ENCODE measurements around the gene CRISP1.
"Not testable (repeated sequence)": the region's sequence is repeated elsewhere in the genome, so short reads cannot be mapped to it uniquely, and the experiment has no call there.

Gene CRISP1, protein sequence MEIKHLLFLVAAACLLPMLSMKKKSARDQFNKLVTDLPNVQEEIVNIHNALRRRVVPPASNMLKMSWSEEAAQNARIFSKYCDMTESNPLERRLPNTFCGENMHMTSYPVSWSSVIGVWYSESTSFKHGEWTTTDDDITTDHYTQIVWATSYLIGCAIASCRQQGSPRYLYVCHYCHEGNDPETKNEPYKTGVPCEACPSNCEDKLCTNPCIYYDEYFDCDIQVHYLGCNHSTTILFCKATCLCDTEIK

DNA sequence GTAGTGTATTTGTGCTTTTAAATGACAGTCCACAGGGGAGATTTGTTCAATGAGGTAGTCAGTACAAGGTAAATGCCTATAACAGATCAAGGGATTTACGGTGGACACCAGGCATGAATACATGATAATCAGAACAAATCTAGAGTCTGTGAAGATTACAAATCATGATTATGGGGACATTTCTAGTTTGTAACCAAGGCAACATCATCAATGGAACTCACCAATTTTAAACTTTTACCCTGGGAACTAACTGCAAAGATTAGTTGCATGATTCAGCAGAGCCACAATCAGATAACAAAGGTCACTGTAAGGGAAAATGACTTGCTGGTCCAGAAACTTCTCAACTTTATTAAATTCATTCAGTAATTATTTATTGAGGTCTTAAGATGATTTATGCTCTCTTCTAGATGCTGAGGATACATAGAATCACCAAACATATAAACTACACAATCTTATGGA lies at the start of gene CRISP1:
TSS of gene CRISP1 (minus strand) at position 51 of the 459 bp plus-strand sequence. CDS start 9,135 bp downstream, outside the sequence.
- TF ChIP-seq ZNF274 (IDR thresholded peaks at IDR 0.05; ENCODE audit: low read depth, low read length) = no peak
- H3K4me3 ChIP-seq (ENCODE audit: low read length) = no peak within 1 kb of the TSS

DNA sequence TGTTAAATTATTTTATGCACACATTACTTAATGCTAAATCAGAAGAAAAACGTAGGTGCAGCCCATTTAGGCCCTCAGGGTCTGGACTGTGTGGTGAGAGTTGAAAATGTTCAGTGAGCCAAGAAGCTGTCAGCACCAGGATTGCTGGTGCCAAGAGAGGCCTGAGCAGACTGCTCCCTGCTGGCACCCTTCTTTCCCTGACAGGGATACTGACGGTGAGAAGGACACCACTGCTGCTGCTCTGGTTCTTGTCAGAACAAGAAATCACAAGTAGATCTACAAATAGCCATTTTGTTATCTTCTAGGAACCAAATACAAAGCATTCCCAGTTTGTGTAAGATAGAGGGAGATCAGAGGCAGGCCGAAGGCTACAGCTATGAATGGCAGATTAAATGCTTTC lies 48.7 kb upstream of the CRISP1 start:
- no peak overlapping the region for H3K4me3 ChIP-seq (ENCODE audit: low read length)
- no peak for TF ChIP-seq ZNF274 (IDR thresholded peaks at IDR 0.05; ENCODE audit: low read depth, low read length)

DNA sequence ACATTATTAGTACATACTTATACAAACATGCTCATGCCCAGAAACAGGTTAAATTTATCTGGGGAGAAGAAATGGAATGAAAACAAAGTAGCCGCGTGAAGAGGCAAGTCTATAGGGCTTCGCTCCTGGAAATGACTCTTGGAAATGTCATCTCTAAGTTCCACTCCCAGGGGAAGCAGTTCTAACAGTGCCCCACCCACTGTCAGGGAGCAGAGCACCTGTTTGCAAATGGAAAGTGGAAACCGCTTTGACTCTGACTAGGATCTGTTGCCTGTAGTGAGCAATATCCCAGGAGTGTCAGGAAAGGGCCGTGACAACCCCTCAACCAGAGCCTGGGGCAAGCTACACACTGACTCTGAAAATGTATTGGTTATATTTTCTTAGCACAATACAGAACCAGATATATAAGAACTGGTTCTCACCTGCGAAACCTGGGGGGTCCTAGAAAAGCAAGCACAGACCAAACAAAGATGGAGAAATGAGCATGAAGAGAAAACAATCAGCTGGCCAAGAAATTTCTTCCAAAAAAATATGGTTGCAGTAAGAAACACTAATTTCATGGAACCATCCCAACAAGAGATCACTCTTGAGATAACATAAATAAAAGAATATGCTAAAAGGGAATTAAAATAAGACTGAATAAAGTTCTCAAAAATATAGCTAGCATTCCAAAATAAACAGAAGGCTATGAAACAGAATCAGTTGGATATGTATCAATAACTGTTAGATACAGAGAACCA lies 47.5 kb upstream of the CRISP1 start:
- no peak overlapping the region for H3K4me3 ChIP-seq (ENCODE audit: low read length)
- TF ChIP-seq ZNF274 (IDR thresholded peaks at IDR 0.05; ENCODE audit: low read depth, low read length) = no peak

DNA sequence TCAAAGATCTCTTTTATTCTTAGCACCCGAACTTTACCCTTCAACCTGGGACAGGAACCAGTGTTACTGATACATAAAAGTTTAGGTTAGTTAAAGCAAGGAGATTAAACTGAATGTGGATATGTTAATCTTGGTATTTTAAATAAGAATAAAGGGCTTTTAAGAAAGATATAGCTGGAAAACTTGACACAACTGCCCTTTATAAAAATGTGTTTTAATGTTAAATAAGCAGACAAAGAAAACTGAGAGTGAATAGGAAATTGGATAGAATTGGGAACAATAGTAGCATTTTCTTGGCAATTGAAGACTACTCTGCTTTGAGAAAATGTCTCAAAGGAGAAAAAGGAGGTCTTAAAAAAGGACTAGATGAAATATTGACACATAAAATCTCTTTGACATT lies 45.9 kb upstream of the CRISP1 start:
- H3K4me3 ChIP-seq (ENCODE audit: low read length) = no peak overlapping the region
- TF ChIP-seq ZNF274 (IDR thresholded peaks at IDR 0.05; ENCODE audit: low read depth, low read length) = no peak

DNA sequence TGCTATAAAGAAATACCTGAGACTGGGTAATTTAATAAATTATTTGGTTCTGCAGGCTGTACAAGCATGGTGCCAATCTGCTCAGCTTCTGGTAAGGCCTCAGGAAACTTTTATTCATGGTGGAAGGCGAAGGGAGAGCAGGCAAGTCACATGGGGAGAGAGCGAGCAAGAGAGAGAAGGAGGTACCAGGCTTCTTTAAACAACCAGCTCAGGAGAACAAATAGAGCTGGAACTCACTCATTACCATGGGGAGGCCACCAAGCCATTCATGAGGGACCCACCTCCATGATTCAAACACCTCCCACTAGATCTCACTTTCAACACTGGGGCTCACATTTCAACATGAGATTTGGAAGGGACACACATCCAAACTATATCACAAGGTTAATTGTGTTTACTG lies 44.9 kb upstream of the CRISP1 start:
- no peak overlapping the region for H3K4me3 ChIP-seq (ENCODE audit: low read length)
- no peak for TF ChIP-seq ZNF274 (IDR thresholded peaks at IDR 0.05; ENCODE audit: low read depth, low read length)

DNA sequence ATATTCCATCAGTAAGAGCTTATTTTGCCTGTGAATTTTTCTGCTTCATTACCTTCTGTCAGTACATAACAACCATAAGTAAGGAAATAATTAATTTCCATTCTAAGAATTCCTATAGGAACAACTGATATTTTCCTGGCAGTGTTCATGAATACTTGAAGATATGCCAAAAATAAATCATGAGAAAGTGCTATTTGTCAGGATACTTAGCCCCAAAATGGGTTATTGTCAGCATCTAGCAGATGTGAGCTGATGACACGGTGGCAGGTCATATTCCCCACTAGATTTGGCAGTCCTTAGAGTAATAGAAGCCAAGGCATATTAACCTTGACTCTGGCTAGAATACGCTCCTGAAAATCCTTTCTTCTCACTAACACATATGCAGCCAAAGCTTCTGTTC lies 43.2 kb upstream of the CRISP1 start:
- TF ChIP-seq ZNF274 (IDR thresholded peaks at IDR 0.05; ENCODE audit: low read depth, low read length) = no peak
- H3K4me3 ChIP-seq (ENCODE audit: low read length) = no peak overlapping the region

DNA sequence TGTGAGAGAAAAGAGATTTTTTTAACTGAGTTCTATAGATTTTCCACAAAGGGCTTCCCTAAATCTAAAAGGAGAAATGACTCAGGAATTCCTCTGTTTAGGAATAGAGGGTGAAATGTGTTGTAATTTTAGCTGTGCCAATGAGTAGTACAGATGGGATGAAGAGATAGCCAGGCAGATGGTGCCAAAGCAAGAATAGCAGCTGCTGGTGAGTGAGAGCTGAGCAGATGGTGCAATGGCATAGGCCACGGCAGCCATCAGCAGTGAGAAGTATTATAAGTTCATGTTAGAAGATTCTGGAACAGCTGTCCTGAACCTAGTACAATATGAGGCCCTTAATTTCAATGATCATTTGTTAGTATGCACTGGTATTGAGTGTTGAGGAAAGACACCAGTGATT lies 40.2 kb upstream of the CRISP1 start:
- TF ChIP-seq ZNF274 (IDR thresholded peaks at IDR 0.05; ENCODE audit: low read depth, low read length) = no peak
- no peak overlapping the region for H3K4me3 ChIP-seq (ENCODE audit: low read length)

DNA sequence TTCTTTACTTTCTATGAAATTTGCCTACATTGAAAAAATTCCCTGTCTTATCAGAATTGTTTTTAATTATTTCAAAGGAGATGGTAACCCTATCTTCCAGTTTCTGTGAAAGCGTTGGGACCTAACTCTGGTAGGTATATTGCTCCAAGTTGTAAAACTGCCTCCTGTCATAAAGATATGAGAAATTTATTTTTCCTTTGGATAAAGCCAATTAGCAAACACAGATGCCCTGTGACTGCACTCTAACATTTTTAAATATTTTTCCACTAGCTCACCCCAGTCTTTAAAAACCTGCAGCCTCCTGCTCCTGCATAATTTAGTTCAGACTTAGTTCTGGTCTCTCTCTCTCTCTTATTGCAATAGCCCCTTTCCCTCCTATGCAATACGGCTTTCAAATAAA lies 39.0 kb upstream of the CRISP1 start:
- no peak for TF ChIP-seq ZNF274 (IDR thresholded peaks at IDR 0.05; ENCODE audit: low read depth, low read length)
- no peak overlapping the region for H3K4me3 ChIP-seq (ENCODE audit: low read length)

DNA sequence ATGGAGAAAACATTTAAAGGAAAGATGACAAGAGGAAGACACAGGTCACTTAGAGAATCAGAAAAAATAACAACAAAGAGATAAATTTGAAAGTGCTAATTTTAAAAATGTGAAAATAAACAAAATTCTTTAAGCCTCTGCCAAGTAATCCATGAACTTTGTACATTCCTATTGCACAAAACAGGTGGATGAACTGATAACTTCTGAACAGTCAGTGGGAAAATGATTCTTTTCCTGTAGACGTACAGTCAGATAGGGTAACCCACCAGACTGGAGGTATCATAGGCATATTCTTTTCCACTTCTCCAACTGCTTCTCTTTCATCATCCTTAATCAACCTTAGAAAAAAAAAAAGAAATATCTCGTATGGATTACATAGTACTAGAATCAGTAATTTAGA lies 36.5 kb upstream of the CRISP1 start:
- H3K4me3 ChIP-seq (ENCODE audit: low read length) = no peak overlapping the region
- TF ChIP-seq ZNF274 (IDR thresholded peaks at IDR 0.05; ENCODE audit: low read depth, low read length) = no peak

DNA sequence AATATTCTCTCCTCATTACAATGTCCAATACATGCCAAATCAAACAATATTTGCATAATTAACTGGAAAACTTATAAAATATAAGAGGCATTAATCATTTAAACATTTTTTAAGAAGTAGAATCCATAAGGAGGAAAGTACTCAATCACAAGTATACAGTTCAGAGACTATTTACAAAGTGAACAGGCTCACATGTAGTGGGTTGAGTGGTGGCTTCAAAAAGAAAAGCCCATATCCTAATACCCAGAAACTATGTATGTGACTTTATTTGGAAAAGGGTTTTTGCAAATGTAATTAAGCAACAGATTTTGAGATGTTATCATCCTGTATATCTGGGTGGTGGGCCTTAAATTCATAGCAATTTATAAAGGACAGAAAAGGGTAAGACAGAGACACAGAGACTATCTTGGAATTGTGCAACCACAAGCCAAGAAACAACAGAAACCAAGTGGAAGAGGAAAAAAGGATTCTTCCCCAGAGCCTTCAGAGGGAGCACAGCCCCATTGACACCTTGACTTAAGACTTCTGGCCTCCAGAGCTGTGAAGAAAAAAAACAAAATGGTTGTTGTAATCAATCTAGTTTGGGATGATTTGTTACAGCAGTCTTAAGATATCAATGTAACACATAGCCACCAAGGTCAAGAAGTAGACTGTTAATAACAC lies 32.7 kb upstream of the CRISP1 start:
- no peak for TF ChIP-seq ZNF274 (IDR thresholded peaks at IDR 0.05; ENCODE audit: low read depth, low read length)
- H3K4me3 ChIP-seq (ENCODE audit: low read length) = no peak overlapping the region

DNA sequence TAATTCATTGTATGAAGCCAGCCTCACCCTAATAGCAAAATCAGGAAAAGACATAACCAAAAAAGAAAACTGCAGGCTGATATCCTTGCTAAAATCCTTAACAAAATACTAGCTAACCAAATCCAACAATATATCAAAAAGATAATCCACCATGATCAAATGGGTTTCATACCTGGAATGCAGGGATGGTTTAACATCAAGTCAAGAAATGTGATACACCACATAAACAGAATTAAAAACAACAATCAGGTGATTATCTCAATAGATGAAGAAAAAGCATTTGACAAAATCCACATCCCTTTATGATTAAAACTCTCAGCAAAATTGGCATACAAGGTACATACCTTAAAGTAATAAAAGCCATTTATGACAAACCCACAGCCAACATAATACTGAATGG lies 29.2 kb upstream of the CRISP1 start:
- H3K4me3 ChIP-seq (ENCODE audit: low read length) = not testable (repeated sequence)

DNA sequence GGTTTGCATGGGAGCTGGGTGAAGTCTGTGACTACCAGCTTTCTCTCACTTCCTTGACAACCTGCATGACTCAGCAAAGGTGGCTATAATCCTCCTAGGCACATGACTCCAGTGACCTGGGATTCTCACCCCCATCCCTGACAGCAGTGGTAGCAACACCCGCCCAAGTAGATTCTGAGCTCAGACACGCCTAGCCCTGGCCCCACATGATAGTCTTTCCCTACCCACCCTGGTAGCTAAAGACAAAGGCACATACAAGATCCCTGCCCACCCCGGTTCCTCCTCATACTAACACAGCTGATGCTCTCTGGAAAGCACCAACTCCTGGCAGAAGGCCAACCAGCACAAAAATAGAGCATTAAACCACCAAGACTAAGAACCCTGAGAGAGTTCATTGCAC lies 25.9 kb upstream of the CRISP1 start:
- no peak for TF ChIP-seq ZNF274 (IDR thresholded peaks at IDR 0.05; ENCODE audit: low read depth, low read length)
- H3K4me3 ChIP-seq (ENCODE audit: low read length) = no peak overlapping the region

DNA sequence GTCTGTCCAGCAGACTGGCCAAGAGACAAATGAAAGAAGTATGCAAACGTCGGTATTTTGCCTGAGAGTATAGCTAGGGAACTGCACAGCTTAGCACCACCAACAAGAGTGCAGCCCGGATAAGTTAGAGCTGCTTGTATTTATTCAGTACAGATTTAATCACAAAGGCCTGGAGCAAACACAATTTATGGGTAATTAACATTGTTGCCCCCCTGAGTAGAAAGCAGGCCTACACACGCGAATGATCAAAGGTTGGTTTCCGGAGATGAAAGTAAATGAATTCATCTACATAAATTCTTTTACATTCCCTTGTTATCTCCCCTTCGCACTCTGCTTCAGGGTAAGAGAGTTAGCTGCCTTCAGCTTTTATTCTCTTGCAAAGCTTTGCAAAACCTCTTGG lies 24.7 kb upstream of the CRISP1 start:
- no peak overlapping the region for H3K4me3 ChIP-seq (ENCODE audit: low read length)
- TF ChIP-seq ZNF274 (IDR thresholded peaks at IDR 0.05; ENCODE audit: low read depth, low read length) = no peak

DNA sequence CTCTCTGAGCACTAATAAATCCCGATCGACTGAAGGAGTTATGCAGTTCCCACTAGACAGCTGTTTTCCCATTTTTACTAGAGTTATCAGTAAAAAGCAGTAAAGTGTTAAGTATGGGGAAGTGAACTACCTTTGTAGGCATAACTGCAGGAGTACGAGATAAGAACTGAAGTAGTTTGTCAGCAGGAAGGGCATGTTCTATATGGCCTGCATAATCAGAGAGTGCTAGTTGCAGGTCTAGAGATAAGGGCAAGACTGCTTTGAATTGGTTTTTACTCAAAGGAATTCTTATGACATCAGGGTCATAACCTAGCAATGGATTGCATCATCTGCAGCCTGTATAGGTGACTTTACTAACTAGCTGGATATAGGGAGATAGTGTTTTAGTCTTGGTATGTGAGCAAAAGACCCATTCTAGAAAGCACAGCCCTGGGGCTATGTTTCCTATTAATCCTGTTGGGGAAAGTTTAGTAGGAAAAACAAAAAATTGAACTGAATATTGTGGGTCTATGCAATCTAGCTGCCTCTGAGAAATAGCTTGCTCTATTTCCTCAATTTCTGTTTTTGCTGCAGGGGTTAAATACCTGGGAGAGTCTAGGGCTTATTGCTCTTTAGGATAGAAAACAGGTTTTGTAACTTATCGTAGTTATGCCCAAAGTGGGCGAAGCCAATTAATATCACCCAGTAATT lies 22.6 kb upstream of the CRISP1 start:
- H3K4me3 ChIP-seq (ENCODE audit: low read length) = no peak overlapping the region
- no peak for TF ChIP-seq ZNF274 (IDR thresholded peaks at IDR 0.05; ENCODE audit: low read depth, low read length)
